ENCODE results near the gene IMP4.
A peak's percentile ranks its signal among the peaks of the same experiment; 100 is the strongest.

DNA sequence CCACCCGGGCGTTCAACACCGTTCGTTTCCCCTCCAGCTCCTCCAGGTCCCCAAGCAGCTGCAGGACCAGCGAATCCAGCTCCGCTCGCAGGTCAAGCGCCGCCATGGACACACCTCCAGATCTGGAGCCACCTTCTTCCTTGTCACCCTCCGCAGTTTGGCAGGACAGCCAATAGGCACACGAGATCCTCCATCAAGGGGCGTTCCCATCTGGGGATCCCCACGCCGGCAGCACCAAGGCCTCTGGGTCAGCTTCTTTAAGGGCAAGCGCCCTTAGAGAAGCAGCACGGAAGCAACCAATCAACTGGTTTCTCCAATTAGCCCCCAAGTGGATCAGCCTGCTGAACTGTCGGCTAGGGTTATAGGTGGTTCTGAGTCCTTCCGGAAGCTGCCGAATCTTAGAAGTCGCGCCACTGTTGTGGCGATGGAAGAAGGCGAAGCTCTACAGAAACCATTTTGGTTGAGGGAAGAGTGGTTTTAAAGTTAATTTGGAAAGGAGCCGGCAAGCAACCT lies 621 bp upstream of the IMP4 start:
- peak in 1 of 2 donors; percentile 32 for TF ChIP-seq POLR2A (IDR thresholded peaks at IDR 0.05)
- TF ChIP-seq, protein P1, sequence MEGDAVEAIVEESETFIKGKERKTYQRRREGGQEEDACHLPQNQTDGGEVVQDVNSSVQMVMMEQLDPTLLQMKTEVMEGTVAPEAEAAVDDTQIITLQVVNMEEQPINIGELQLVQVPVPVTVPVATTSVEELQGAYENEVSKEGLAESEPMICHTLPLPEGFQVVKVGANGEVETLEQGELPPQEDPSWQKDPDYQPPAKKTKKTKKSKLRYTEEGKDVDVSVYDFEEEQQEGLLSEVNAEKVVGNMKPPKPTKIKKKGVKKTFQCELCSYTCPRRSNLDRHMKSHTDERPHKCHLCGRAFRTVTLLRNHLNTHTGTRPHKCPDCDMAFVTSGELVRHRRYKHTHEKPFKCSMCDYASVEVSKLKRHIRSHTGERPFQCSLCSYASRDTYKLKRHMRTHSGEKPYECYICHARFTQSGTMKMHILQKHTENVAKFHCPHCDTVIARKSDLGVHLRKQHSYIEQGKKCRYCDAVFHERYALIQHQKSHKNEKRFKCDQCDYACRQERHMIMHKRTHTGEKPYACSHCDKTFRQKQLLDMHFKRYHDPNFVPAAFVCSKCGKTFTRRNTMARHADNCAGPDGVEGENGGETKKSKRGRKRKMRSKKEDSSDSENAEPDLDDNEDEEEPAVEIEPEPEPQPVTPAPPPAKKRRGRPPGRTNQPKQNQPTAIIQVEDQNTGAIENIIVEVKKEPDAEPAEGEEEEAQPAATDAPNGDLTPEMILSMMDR (IDR thresholded peaks at IDR 0.05), result no peak

All from uterus (tissue), 2 donors.